Smooth muscle cell (in vitro differentiated cells): ENCODE data around the gene LMBR1. TPM values are rescaled to one million over a fixed set of nuclear protein-coding genes. Genes with fewer than 3 reads are reported as not detected.

ENCODE experiments used
- DNase-seq: peaks from one replicate; lab custom pipeline; 2025; ENCODE audit not compliant: unreplicated experiment; lab: John Stamatoyannopoulos, UW
- H2AFZ ChIP-seq: fragments of 200-600 bp; sonication (generic); 2 replicates; pipeline ENCODE4 v1.6.0; 2016; ENCODE audit warnings: antibody characterized with exemption, low read depth, mild to moderate bottlenecking
- H3F3A ChIP-seq: fragments of 200-600 bp; sonication (generic); 2 replicates; pipeline ENCODE4 v1.6.0; 2017; ENCODE audit warnings: antibody characterized with exemption, low read depth
- H3K27ac ChIP-seq: fragments of 200-600 bp; sonication (generic); 2 replicates; pipeline ENCODE4 v1.5.1; 2016; ENCODE audit warnings: low read depth, mild to moderate bottlenecking
- H3K27me3 ChIP-seq: fragments of 200-600 bp; sonication (generic); 2 replicates; pipeline ENCODE4 v1.6.1; 2016; ENCODE audit warnings: low read depth, mild to moderate bottlenecking
- H3K36me3 ChIP-seq: fragments of 200-600 bp; sonication (generic); 2 replicates; pipeline ENCODE4 v1.5.1; 2016; ENCODE audit warnings: low read depth
- H3K4me1 ChIP-seq: fragments of 200-600 bp; sonication (generic); 2 replicates; pipeline ENCODE4 v1.5.1; 2016; ENCODE audit warnings: low read depth
- H3K4me2 ChIP-seq: fragments of 200-600 bp; sonication (generic); 2 replicates; pipeline ENCODE4 v1.6.0; 2016; ENCODE audit warnings: mild to moderate bottlenecking
- H3K4me3 ChIP-seq: fragments of 200-600 bp; sonication (generic); 2 replicates; pipeline ENCODE4 v1.5.1; 2016; ENCODE audit warnings: mild to moderate bottlenecking
- H3K79me2 ChIP-seq: fragments of 200-600 bp; sonication (generic); 2 replicates; pipeline ENCODE4 v1.6.0; 2016; ENCODE audit warnings: low read depth, mild to moderate bottlenecking
- H3K9ac ChIP-seq: fragments of 200-600 bp; sonication (generic); 2 replicates; pipeline ENCODE4 v1.6.0; 2016; ENCODE audit warnings: low read depth
- H3K9me3 ChIP-seq: fragments of 200-600 bp; sonication (generic); replicated peaks from 2 replicates; pipeline ENCODE4 v1.5.1; 2016; ENCODE audit warnings: low read depth
- H4K20me1 ChIP-seq: fragments of 200-600 bp; sonication (generic); 2 replicates; pipeline ENCODE4 v1.6.0; 2016; ENCODE audit warnings: low read depth
- CTCF ChIP-seq: fragments of 200-600 bp; sonication (generic); IDR thresholded peaks from 2 replicates; pipeline ENCODE4 v1.5.1; 2017; ENCODE audit warnings: borderline replicate concordance, mild to moderate bottlenecking, antibody characterized with exemption; ENCODE audit not compliant: insufficient read depth, poor library complexity, severe bottlenecking
- WGBS: methylation state at CpG from one replicate; pipeline ENCODE4 v1.1.7; 2016; ENCODE audit warnings: low lambda C conversion rate; 5-methylcytosine and 5-hydroxymethylcytosine counted together
- polyA plus RNA-seq: library from polyadenylated mRNA; unstranded; fragments of >200 nt; fragmentation: Nextera tagmentation; extraction: Ambion mirVana; gene quantifications from 2 replicates; pipeline ENCODE4 v1.2.1, GENCODE V29; 2016
- total RNA-seq: library from RNA; depleted of rRNA; stranded (reverse); fragments of >200 nt; gene quantifications from 2 replicates; pipeline ENCODE4 v1.2.3, GENCODE V29; 2014

LMBR1 gene
- total and polyA plus RNA-seq, 2 experiments from 2014 or later: 9.7 to 30.3 TPM

- H3K36me3 ChIP-seq: no peaks in the 10 kb centered on the region
- no peak overlapping the region for H3K4me3 ChIP-seq
- no peaks in the 10 kb centered on the region for H3K4me1 ChIP-seq
- no peaks in the 10 kb centered on the region for H3K27me3 ChIP-seq
- H3K9ac ChIP-seq: no peak overlapping the region
- no peaks in the 10 kb centered on the region for H3K9me3 ChIP-seq
- no peaks in the 10 kb centered on the region for H3K79me2 ChIP-seq
- H3K27ac ChIP-seq: no peak overlapping the region
- 98% methylated on average over 6 of the region's 6 CpGs for WGBS
- H3K4me2 ChIP-seq: no peak overlapping the region
- H2AFZ ChIP-seq: no peak overlapping the region
- TF ChIP-seq CTCF: no peak
- no peak for DNase-seq
- H4K20me1 ChIP-seq: no peaks in the 10 kb centered on the region
- H3F3A ChIP-seq: no peaks in the 10 kb centered on the region
Measured at GRCh38 chr7:156766666-156767065, 126.3 kb downstream of the LMBR1 start.

GRCh38 chr7:156765901-156766656 lies 126.9 kb downstream of the LMBR1 start:
- no peaks in the 10 kb centered on the region for H3K9me3 ChIP-seq
- no peak overlapping the region for H3K4me2 ChIP-seq
- no peak overlapping the region for H3K9ac ChIP-seq
- no peaks in the 10 kb centered on the region for H3K27me3 ChIP-seq
- H2AFZ ChIP-seq: no peak overlapping the region
- 87% methylated on average over 7 of the region's 7 CpGs for WGBS
- H3K4me3 ChIP-seq: no peak overlapping the region
- no peaks in the 10 kb centered on the region for H4K20me1 ChIP-seq
- no peak for DNase-seq
- TF ChIP-seq CTCF: no peak
- no peaks in the 10 kb centered on the region for H3K36me3 ChIP-seq
- H3K27ac ChIP-seq: no peak overlapping the region
- no peaks in the 10 kb centered on the region for H3K79me2 ChIP-seq
- no peaks in the 10 kb centered on the region for H3F3A ChIP-seq
- no peaks in the 10 kb centered on the region for H3K4me1 ChIP-seq

- no peak overlapping the region for H3K9ac ChIP-seq
- no peak for DNase-seq
- H3K36me3 ChIP-seq: no peaks in the 10 kb centered on the region
- 97% methylated on average over 3 of the region's 3 CpGs for WGBS
- H3K27ac ChIP-seq: no peak overlapping the region
- H2AFZ ChIP-seq: no peak overlapping the region
- no peak for TF ChIP-seq CTCF
- H3K79me2 ChIP-seq: no peaks in the 10 kb centered on the region
- no peaks in the 10 kb centered on the region for H3K4me1 ChIP-seq
- H3K27me3 ChIP-seq: no peaks in the 10 kb centered on the region
- no peak overlapping the region for H3K4me2 ChIP-seq
- no peaks in the 10 kb centered on the region for H3K9me3 ChIP-seq
- H3F3A ChIP-seq: no peaks in the 10 kb centered on the region
- no peaks in the 10 kb centered on the region for H4K20me1 ChIP-seq
- no peak overlapping the region for H3K4me3 ChIP-seq
Measured at GRCh38 chr7:156764766-156765165, 128.2 kb downstream of the LMBR1 start.

GRCh38 chr7:156764016-156764669 lies 128.8 kb downstream of the LMBR1 start:
- Histone ChIP-seq H4K20me1 (no peaks in the 10 kb centered on the region), H3K4me2 (no peak overlapping the region), H3K27ac (no peak overlapping the region), H3K27me3 (no peaks in the 10 kb centered on the region), H3F3A (no peaks in the 10 kb centered on the region), H3K4me3 (no peak overlapping the region), H3K9ac (no peak overlapping the region), H2AFZ (no peak overlapping the region), H3K4me1 (no peaks in the 10 kb centered on the region), H3K79me2 (no peaks in the 10 kb centered on the region), H3K9me3 (no peaks in the 10 kb centered on the region), H3K36me3 (no peaks in the 10 kb centered on the region)
- no peak for DNase-seq
- WGBS: 34% methylated on average over 8 of the region's 8 CpGs
- peak; percentile 67 for TF ChIP-seq CTCF
